ENCODE measurements around the gene SMAD3.

Gene SMAD3

GRCh38 chr15:67097930-67098740 lies 32.7 kb downstream of the SMAD3 start:
- no peak for DNase-seq

- no peak for DNase-seq
Observed at GRCh38 chr15:67098768-67099282, 33.4 kb downstream of the SMAD3 start.

- no peak for DNase-seq
Observed at GRCh38 chr15:67100124-67100791, 34.9 kb downstream of the SMAD3 start.

- DNase-seq: no peak
Observed at GRCh38 chr15:67100801-67101581, 35.6 kb downstream of the SMAD3 start.

- DNase-seq: no peak
Observed at GRCh38 chr15:67101911-67102598, 36.7 kb downstream of the SMAD3 start.

GRCh38 chr15:67102599-67102929 lies 37.2 kb downstream of the SMAD3 start:
- DNase-seq: no peak

- DNase-seq: no peak
Observed at GRCh38 chr15:67103021-67103420, 37.6 kb downstream of the SMAD3 start.

- DNase-seq: no peak
Observed at GRCh38 chr15:67103432-67103831, 38.0 kb downstream of the SMAD3 start.

GRCh38 chr15:67103869-67104268 lies 38.5 kb downstream of the SMAD3 start:
- no peak for DNase-seq

GRCh38 chr15:67104510-67104909 lies 39.1 kb downstream of the SMAD3 start:
- DNase-seq: no peak

GRCh38 chr15:67105065-67105951 lies 39.9 kb downstream of the SMAD3 start:
- no peak for DNase-seq

GRCh38 chr15:67105991-67106763 lies 40.8 kb downstream of the SMAD3 start:
- DNase-seq: no peak

GRCh38 chr15:67106764-67107013 lies 41.3 kb downstream of the SMAD3 start:
- no peak for DNase-seq

- no peak for DNase-seq
Observed at GRCh38 chr15:67107014-67107812, 41.8 kb downstream of the SMAD3 start.

GRCh38 chr15:67108122-67108961 lies 42.9 kb downstream of the SMAD3 start:
- no peak for DNase-seq

- DNase-seq: no peak
Observed at GRCh38 chr15:67109141-67110034, 44.0 kb downstream of the SMAD3 start.

GRCh38 chr15:67110361-67110781 lies 45.0 kb downstream of the SMAD3 start:
- no peak for DNase-seq

All from NCI-H510A (cell line).